ENCODE results near the gene SLC4A2. TPM values are rescaled to one million over a fixed set of nuclear protein-coding genes. Genes with fewer than 3 reads are reported as not detected.
"Not testable (repeated sequence)": the region's sequence is repeated elsewhere in the genome, so short reads cannot be mapped to it uniquely, and the experiment has no call there.

The SLC4A2 gene
- polyA plus RNA-seq, 4 donors: 59.9 to 127 (median 81.9) TPM

DNA sequence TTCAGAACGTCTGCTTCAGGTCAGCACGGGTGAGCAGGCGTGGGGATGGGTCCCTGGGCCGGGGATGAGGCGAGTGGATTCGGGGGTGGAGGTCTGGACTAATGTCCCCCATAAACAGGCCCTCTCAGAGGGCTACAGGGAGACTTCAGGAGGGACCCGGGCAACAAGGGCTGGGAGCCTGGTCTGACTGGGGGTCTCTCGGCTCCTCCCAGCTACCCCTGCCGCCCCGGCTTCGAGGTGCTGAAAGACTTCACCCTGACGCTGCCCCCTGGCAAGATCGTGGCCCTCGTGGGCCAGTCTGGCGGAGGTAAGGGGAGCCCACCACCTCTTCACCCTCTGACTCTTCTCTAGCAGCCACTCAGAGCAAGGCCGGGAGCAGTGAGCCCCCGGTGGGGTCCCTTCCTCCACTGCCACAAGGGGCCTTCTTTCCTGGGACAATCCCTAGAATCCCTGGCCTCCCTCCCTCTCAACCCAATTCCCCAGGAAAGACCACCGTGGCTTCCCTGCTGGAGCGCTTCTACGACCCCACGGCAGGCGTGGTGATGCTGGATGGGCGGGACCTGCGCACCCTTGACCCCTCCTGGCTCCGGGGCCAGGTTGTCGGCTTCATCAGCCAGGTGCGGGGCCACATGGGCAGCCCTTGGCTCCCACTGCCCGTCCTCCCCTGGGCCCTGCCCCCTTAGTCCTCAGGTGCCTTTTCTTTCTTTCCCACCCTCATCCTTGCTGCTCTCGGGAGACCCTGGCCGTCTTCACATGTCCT lies 18.6 kb upstream of the SLC4A2 start:
- DNase-seq (ENCODE audit: low read depth in 4 of 4, low spot score in 3 of 4): no peak

- DNase-seq (ENCODE audit: low read depth in 4 of 4, low spot score in 3 of 4): not testable (repeated sequence)
Measured at GRCh38 chr7:151043449-151043848, 15.9 kb upstream of the SLC4A2 start.

DNA sequence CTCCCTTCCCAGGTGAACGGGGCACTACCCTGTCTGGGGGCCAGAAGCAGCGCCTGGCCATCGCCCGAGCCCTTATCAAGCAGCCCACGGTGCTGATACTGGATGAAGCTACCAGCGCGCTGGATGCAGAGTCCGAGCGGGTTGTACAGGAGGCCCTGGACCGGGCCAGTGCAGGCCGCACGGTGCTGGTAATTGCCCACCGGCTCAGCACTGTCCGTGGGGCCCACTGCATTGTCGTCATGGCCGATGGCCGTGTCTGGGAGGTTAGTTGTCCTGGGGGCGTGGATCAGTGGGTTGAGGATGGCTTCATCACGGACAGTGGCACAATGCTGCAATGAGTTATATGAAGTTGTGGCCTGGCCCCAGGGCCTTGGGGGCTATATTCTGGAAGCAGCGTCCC lies 15.4 kb upstream of the SLC4A2 start:
- DNase-seq (ENCODE audit: low read depth in 4 of 4, low spot score in 3 of 4): no peak

DNA sequence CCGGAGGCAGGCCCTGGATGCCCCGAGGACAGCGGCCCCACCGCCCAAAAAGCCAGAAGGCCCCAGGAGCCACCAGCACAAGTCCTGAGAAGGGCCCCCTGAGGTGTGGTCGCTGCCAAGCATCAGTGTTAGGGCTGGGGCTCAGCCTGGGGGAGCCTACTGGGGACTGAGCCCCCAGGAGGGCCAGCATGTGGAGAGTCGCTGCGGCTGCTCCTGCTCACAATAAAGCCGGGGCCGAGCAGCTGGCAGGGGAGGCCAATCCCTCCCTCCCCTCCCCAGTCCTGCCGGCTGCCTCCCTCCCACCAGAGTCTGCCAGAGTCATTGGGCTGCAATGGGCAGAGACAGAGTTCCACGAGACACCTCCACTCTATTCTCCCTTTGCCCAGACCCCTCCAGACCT lies 14.1 kb upstream of the SLC4A2 start:
- no peak for DNase-seq (ENCODE audit: low read depth in 4 of 4, low spot score in 3 of 4)

GRCh38 chr7:151045967-151046366 lies 13.4 kb upstream of the SLC4A2 start:
- DNase-seq (ENCODE audit: low read depth in 4 of 4, low spot score in 3 of 4): no peak

GRCh38 chr7:151046603-151047573 lies 12.5 kb upstream of the SLC4A2 start:
- no peak for DNase-seq (ENCODE audit: low read depth in 4 of 4, low spot score in 3 of 4)

- DNase-seq (ENCODE audit: low read depth in 4 of 4, low spot score in 3 of 4): no peak
Measured at GRCh38 chr7:151047976-151048815, 11.2 kb upstream of the SLC4A2 start, which contains the start of gene ASIC3. ASIC3 (plus strand) TSS chr7:151048531; CDS start chr7:151048886, 355 bp downstream.

- DNase-seq (ENCODE audit: low read depth in 4 of 4, low spot score in 3 of 4): no peak
Measured at GRCh38 chr7:151048911-151049463, 10.4 kb upstream of the SLC4A2 start.

GRCh38 chr7:151051108-151051507 lies 8.3 kb upstream of the SLC4A2 start:
- peak in 2 of 4 donors; percentile 66 to 68 for DNase-seq (ENCODE audit: low read depth in 4 of 4, low spot score in 3 of 4)

- no peak for DNase-seq (ENCODE audit: low read depth in 4 of 4, low spot score in 3 of 4)
Measured at GRCh38 chr7:151053096-151053495, 6.3 kb upstream of the SLC4A2 start.

DNA sequence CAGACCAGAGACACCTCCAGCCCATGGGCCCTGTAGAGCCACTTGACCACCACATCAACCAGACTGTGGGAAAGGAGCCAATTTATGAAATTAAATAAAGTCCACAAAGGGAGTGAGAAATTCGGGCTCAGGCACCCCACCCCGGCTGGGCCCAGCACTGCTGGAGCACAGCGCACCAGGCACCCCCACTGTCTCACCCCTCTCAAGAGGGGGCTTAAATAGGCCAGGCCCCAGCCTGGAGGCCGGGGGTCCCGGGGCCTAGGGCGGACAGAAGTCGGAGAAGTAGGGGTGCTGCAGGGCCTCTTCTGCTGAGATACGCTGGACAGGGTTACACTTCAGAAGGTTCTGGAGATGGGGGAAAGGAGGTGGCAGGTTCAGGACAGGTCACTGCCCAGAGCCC lies 5.6 kb upstream of the SLC4A2 start:
- DNase-seq (ENCODE audit: low read depth in 4 of 4, low spot score in 3 of 4): no peak

DNA sequence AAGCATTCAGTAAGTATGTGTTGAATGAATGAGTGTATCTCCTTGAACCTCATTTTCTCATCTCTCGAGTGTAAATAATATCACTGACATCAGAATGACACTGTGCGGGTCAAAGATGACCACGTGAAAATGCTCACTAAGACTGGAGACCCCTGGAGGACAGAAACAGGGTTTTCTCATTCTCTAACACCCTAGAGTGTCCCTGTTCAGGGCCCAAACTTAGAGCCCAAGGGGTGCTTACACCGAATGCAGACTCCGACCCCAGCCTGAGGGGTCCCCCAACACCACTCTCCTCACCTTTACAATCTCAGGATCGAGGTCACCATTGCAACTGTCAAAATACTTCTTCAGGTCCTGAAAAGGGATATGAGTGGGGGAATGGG lies 3.1 kb upstream of the SLC4A2 start:
- no peak for DNase-seq (ENCODE audit: low read depth in 4 of 4, low spot score in 3 of 4)

GRCh38 chr7:151056666-151057505 lies 2.5 kb upstream of the SLC4A2 start:
- no peak for DNase-seq (ENCODE audit: low read depth in 4 of 4, low spot score in 3 of 4)

DNA sequence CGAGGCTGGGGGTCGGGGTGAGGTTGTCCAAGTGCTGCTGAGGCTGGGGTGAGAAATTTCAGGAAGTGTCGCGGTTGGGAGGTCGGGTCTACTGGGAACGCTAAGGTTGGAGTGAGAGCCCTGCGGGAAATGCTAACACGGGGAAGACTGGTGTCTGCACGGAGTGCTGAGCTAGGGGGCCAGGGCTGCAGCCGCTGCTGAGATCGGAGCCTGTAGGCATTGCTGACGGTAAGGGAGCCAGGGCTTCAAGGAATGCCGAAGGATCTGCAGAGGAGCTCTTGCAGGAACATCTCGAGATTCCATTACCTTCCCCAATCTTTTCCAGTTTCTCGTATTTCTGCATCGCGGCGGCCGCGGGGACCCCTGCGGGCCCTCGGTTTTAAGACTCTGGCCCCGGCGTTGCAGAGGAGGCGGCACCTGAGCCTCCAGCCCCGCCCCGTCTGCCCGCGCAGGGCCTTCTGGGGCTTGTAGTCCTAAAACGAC lies 1.8 kb upstream of the SLC4A2 start, which contains the start of gene CDK5:
Gene CDK5, minus strand, starts transcription at position 392 of the 483 bp plus-strand sequence. Its CDS starts 49 bp downstream, at position 343.
- no peak for DNase-seq (ENCODE audit: low read depth in 4 of 4, low spot score in 3 of 4)

GRCh38 chr7:151057989-151058780 lies 1.2 kb upstream of the SLC4A2 start:
- DNase-seq (ENCODE audit: low read depth in 4 of 4, low spot score in 3 of 4): peak; percentile 96 to 99 (median 97)

DNA sequence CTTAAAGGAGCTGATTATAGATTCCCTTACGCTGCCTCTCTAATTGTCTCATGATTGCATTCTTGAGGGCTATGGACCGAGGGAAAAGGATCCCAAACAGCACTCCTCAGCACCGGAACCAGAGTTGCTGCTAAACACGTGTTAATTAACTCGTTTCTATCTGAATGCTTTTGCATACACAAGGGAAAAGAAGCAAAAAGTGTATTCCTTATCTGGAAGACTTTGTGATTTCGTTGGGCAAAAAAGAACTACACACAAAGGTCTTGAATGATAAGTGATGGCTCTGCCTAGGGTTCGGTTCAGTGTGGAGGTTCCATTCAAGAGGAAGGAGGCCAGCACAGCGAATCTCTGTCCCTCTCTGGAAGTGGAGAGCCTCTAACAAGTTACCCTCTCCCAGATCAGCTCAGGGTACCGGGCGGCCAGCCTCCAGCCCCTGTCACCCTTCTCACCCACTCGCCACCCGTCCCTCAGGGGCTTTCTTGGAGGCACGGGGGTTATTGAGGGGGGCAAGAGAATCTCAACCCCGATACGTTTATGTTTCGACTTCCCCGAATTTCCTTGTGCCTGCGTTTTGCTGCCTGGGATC lies 515 bp upstream of the SLC4A2 start:
- DNase-seq (ENCODE audit: low read depth in 4 of 4, low spot score in 3 of 4): no peak

GRCh38 chr7:151060113-151060415 lies 675 bp downstream of the SLC4A2 start:
- no peak for DNase-seq (ENCODE audit: low read depth in 4 of 4, low spot score in 3 of 4)
